GM21447 (cell line): ENCODE measurements around the gene CSPG4.
A peak's percentile ranks its signal among the peaks of the same experiment; 100 is the strongest.

Source experiments
- ATAC-seq: cut with Tn5 transposase; IDR thresholded peaks from one replicate; pipeline ENCODE4 v1.9.1; 2021; ENCODE audit not compliant: unreplicated experiment

CSPG4 gene

DNA sequence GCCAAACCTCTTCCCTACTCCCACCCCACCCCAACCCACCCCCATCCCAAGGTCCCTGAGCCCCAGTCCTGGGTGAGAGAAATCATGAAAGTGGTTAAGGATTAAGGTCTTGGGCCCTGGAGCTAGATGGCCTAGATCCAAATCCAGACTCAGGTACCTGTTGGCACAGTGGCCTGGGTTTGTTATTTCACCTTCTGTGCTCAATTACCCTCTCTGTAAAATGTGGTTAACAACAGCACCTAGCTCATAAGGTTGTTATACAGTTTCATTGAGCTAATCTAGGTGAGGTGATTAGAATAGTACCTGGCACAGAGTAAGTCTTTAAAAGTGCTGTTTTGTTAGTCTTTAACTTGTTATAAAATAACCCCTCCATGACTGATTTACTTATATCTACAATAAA is 80.7 kb downstream of the CSPG4 start:
- ATAC-seq = no peak

DNA sequence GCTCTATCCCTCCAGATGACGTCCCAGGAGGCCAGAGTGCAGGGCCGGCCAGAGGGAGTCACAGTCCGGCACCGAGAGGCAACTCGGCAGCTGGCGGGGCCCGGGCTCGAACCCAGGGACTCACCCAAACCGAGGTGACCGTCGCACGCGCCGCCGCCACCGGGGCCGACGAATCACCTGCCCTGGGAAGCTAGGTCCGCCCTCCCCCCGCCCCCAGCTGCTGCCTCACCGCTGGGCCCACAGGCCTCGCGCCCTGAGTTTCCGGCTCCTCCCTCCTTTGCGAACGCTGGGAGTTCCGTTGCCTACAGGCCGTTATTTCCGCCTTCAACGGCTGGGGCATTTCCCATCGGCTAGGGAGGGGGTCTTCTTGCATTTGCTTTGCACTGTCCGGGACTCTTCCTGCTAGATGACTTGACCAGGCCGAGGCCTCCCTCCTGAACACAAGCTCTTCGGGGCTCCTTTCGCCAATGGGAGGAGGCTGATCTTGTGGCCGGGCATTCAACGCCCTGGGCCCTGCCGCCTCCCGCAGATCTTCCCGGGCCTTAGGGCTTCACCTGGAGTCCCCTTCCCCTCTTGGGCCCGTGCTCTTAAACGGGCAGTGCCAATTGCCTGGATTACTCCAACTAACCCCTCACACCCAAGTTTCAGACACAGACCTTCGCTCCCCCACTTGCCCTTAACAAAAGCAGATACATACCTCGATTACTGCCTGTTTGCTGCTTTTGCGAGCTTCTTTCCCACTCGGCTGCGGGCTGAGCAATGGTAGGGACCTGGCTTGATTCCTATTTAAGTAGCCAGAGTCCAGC is 86.9 kb downstream of the CSPG4 start, which contains the start of gene SNUPN:
SNUPN (minus strand) TSS at position 184 of the 806 bp plus-strand sequence. CDS start 4,674 bp downstream, outside the sequence.
- ATAC-seq = peak; percentile 85
